ENCODE measurements around the gene EIF4A3. TPM values are rescaled to one million over a fixed set of nuclear protein-coding genes. Genes with fewer than 3 reads are reported as not detected.

EIF4A3 gene
- total RNA-seq, 4 donors from 2014 or later = 29.7 to 500 (median 79.1) TPM

GRCh38 chr17:80129006-80129565, 17.8 kb downstream of the EIF4A3 start:
- no peaks in the 10 kb centered on the region for H3K36me3 ChIP-seq
- intact Hi-C loops (cut with DNase I; ENCODE audit: low total_unique reads) = no loop called here
- H3K27ac ChIP-seq = no peak overlapping the region
- no peak for TF ChIP-seq CTCF (IDR thresholded peaks at IDR 0.05)
- TF ChIP-seq POLR2A (IDR thresholded peaks at IDR 0.05) = no peak
- no peak for DNase-seq
- no peaks in the 10 kb centered on the region for H3K27me3 ChIP-seq
- H3K9me3 ChIP-seq = no peaks in the 10 kb centered on the region
- no peak overlapping the region for H3K4me3 ChIP-seq
- no peaks in the 10 kb centered on the region for H3K4me1 ChIP-seq

GRCh38 chr17:80126449-80126715, 20.5 kb downstream of the EIF4A3 start:
- H3K27ac ChIP-seq = no peak overlapping the region
- no peaks in the 10 kb centered on the region for H3K4me1 ChIP-seq
- no peaks in the 10 kb centered on the region for H3K27me3 ChIP-seq
- TF ChIP-seq POLR2A (IDR thresholded peaks at IDR 0.05) (no peak), CTCF (IDR thresholded peaks at IDR 0.05) (no peak)
- H3K4me3 ChIP-seq = no peak overlapping the region
- no peaks in the 10 kb centered on the region for H3K9me3 ChIP-seq
- H3K36me3 ChIP-seq = no peaks in the 10 kb centered on the region
- intact Hi-C loops (cut with DNase I; ENCODE audit: low total_unique reads) = no loop called here
- DNase-seq = no peak

- no peak overlapping the region for H3K27ac ChIP-seq
- H3K9me3 ChIP-seq = no peaks in the 10 kb centered on the region
- no peak for DNase-seq
- no peak overlapping the region for H3K4me3 ChIP-seq
- H3K36me3 ChIP-seq = no peaks in the 10 kb centered on the region
- intact Hi-C loops (cut with DNase I; ENCODE audit: low total_unique reads) = no loop called here
- TF ChIP-seq CTCF (IDR thresholded peaks at IDR 0.05) (no peak), POLR2A (IDR thresholded peaks at IDR 0.05) (no peak)
- no peaks in the 10 kb centered on the region for H3K27me3 ChIP-seq
- H3K4me1 ChIP-seq = no peaks in the 10 kb centered on the region
Observed at GRCh38 chr17:80125656-80126448, 21.1 kb downstream of the EIF4A3 start.

- H3K4me1 ChIP-seq = no peaks in the 10 kb centered on the region
- DNase-seq = no peak
- no peaks in the 10 kb centered on the region for H3K27me3 ChIP-seq
- no peaks in the 10 kb centered on the region for H3K36me3 ChIP-seq
- H3K9me3 ChIP-seq = no peaks in the 10 kb centered on the region
- no peak overlapping the region for H3K27ac ChIP-seq
- no peak overlapping the region for H3K4me3 ChIP-seq
- TF ChIP-seq POLR2A (IDR thresholded peaks at IDR 0.05) (no peak), CTCF (IDR thresholded peaks at IDR 0.05) (no peak)
- intact Hi-C loops (cut with DNase I; ENCODE audit: low total_unique reads) = no loop called here
Observed at GRCh38 chr17:80124351-80124981, 22.5 kb downstream of the EIF4A3 start.

GRCh38 chr17:80123791-80124190, 23.1 kb downstream of the EIF4A3 start:
- H3K36me3 ChIP-seq = no peaks in the 10 kb centered on the region
- no peaks in the 10 kb centered on the region for H3K27me3 ChIP-seq
- DNase-seq = no peak
- TF ChIP-seq CTCF (IDR thresholded peaks at IDR 0.05) (no peak), POLR2A (IDR thresholded peaks at IDR 0.05) (no peak)
- intact Hi-C loops (cut with DNase I; ENCODE audit: low total_unique reads) = no loop called here
- no peak overlapping the region for H3K4me3 ChIP-seq
- H3K4me1 ChIP-seq = no peaks in the 10 kb centered on the region
- no peaks in the 10 kb centered on the region for H3K9me3 ChIP-seq
- no peak overlapping the region for H3K27ac ChIP-seq
